Neural progenitor cell (in vitro differentiated cells): Measurements from ENCODE around the gene URGCP. TPM values are rescaled to one million over a fixed set of nuclear protein-coding genes. Genes with fewer than 3 reads are reported as not detected.

Source experiments
- DNase-seq: peaks from one replicate; pipeline ENCODE4 v3.0.0-alpha.2; 2016; ENCODE audit warnings: low spot score
- H2AFZ ChIP-seq: fragments of 200-600 bp; sonication (generic); replicated peaks from 2 replicates; pipeline ENCODE4 v1.6.1; 2016; ENCODE audit warnings: antibody characterized with exemption
- H3F3A ChIP-seq: fragments of 200-600 bp; sonication (generic); 2 replicates; pipeline ENCODE4 v1.6.1; 2016; ENCODE audit warnings: antibody characterized with exemption, low read depth
- H3K27ac ChIP-seq: fragments of 200-600 bp; sonication (generic); 2 replicates; pipeline ENCODE4 v1.5.1; 2016; ENCODE audit warnings: mild to moderate bottlenecking
- H3K27me3 ChIP-seq: fragments of 200-600 bp; sonication (generic); 2 replicates; pipeline ENCODE4 v1.6.1; 2016; ENCODE audit warnings: mild to moderate bottlenecking, moderate library complexity
- H3K36me3 ChIP-seq: fragments of 200-600 bp; sonication (generic); 2 replicates; pipeline ENCODE4 v1.5.1; 2016
- H3K4me1 ChIP-seq: fragments of 200-600 bp; sonication (generic); 2 replicates; pipeline ENCODE4 v1.6.1; 2016; ENCODE audit warnings: mixed run types
- H3K4me2 ChIP-seq: fragments of 200-600 bp; sonication (generic); 2 replicates; pipeline ENCODE4 v1.6.1; 2016
- H3K4me3 ChIP-seq: fragments of 200-600 bp; sonication (generic); 2 replicates; pipeline ENCODE4 v1.5.1; 2016
- H3K79me2 ChIP-seq: fragments of 200-600 bp; sonication (generic); 2 replicates; pipeline ENCODE4 v1.6.1; 2016; ENCODE audit warnings: low read depth
- H3K9ac ChIP-seq: fragments of 200-600 bp; sonication (generic); 2 replicates; pipeline ENCODE4 v1.6.1; 2016
- H3K9me3 ChIP-seq: fragments of 200-600 bp; sonication (generic); 2 replicates; pipeline ENCODE4 v1.5.1; 2016; ENCODE audit warnings: low read depth
- H4K20me1 ChIP-seq: fragments of 200-600 bp; sonication (generic); 2 replicates; pipeline ENCODE4 v1.6.1; 2016; ENCODE audit warnings: low read depth
- H3K27ac Mint-ChIP-seq: 3 replicates; pipeline ENCODE4 v1.8.0; 2021; ENCODE audit warnings: mixed read lengths
- H3K27me3 Mint-ChIP-seq: 2 replicates; pipeline ENCODE4 v1.8.0; 2022; ENCODE audit warnings: low read depth, mild to moderate bottlenecking, inconsistent platforms, moderate library complexity, mixed read lengths; ENCODE audit not compliant: insufficient read depth
- H3K36me3 Mint-ChIP-seq: 3 replicates; pipeline ENCODE4 v1.8.0; 2021; ENCODE audit warnings: mixed read lengths
- H3K4me1 Mint-ChIP-seq: 3 replicates; pipeline ENCODE4 v1.8.0; 2021; ENCODE audit warnings: mixed read lengths
- H3K4me3 Mint-ChIP-seq: 3 replicates; pipeline ENCODE4 v1.8.0; 2021; ENCODE audit warnings: mild to moderate bottlenecking, moderate library complexity, mixed read lengths
- H3K9me3 Mint-ChIP-seq: 3 replicates; pipeline ENCODE4 v1.8.0; 2020; ENCODE audit warnings: mixed read lengths
- CTCF ChIP-seq: fragments of 200-600 bp; sonication (generic); IDR thresholded peaks from 2 replicates; pipeline ENCODE4 v1.5.1; 2017; ENCODE audit warnings: antibody characterized with exemption, mild to moderate bottlenecking
- EZH2 ChIP-seq: fragments of 200-600 bp; sonication (generic); IDR thresholded peaks from 2 replicates; pipeline ENCODE4 v1.6.1; 2017; ENCODE audit warnings: antibody characterized with exemption, mild to moderate bottlenecking, moderate library complexity
- EZH2phosphoT487 ChIP-seq: fragments of 200-600 bp; sonication (generic); IDR thresholded peaks from 2 replicates; pipeline ENCODE4 v1.6.1; 2017; ENCODE audit warnings: antibody characterized with exemption
- total RNA-seq: library from RNA; depleted of rRNA; stranded (reverse); fragments of >200 nt; gene quantifications from 2 replicates; pipeline ENCODE4 v1.2.3, GENCODE V29; 2015; ENCODE audit warnings: low replicate concordance

The URGCP gene
- total RNA-seq, 1 donor from 2014 or later: 9.2 TPM

- no peak overlapping the region for H3K27ac Mint-ChIP-seq
These were observed 20.4 kb upstream of the URGCP start for GRCh38 chr7:43926798-43927123.

GRCh38 chr7:43925984-43926797, 19.8 kb upstream of the URGCP start, which contains the start of gene UBE2D4:
Gene UBE2D4, plus strand, starts transcription at chr7:43926436. Its CDS starts 97 bp downstream, at chr7:43926533.
- Histone ChIP-seq H3K36me3 (no peaks in the 10 kb centered on the region), H3K4me2 (peak within 1 kb of the TSS; percentile 78), H3K27me3 (peaks cover 16% of the 10 kb centered on the region), H3K9ac (no peak within 1 kb of the TSS), H3F3A (peaks cover 14% of the 10 kb centered on the region), H3K79me2 (no peaks in the 10 kb centered on the region), H3K27ac (no peak within 1 kb of the TSS), H4K20me1 (no peaks in the 10 kb centered on the region), H3K4me3 (peak within 1 kb of the TSS; percentile 46), H3K9me3 (no peaks in the 10 kb centered on the region), H3K4me1 (no peaks in the 10 kb centered on the region), H2AFZ (peak within 1 kb of the TSS; percentile 92)
- peak within 1 kb of the TSS; percentile 86 for H3K27ac Mint-ChIP-seq
- peaks cover 2% of the 10 kb centered on the region for H3K27me3 Mint-ChIP-seq
- TF ChIP-seq CTCF (no peak), EZH2phosphoT487 (no peak), EZH2 (peak; percentile 53)
- peaks cover 6% of the 10 kb centered on the region for H3K4me1 Mint-ChIP-seq
- H3K36me3 Mint-ChIP-seq: peaks cover 6% of the 10 kb centered on the region
- H3K4me3 Mint-ChIP-seq: peak within 1 kb of the TSS; percentile 87
- no peaks in the 10 kb centered on the region for H3K9me3 Mint-ChIP-seq
- DNase-seq: peak; percentile 78

More at GRCh38 chr7:43926798-43927123, 20.4 kb upstream of the URGCP start:
- Histone ChIP-seq H3K27ac (no peak overlapping the region), H3K9ac (no peak overlapping the region), H3K79me2 (no peaks in the 10 kb centered on the region), H3K4me1 (no peaks in the 10 kb centered on the region), H2AFZ (peak overlapping the region; percentile 92), H3K4me2 (peak overlapping the region; percentile 78), H3K4me3 (peak overlapping the region; percentile 46), H4K20me1 (no peaks in the 10 kb centered on the region), H3K27me3 (peaks cover 16% of the 10 kb centered on the region), H3K9me3 (no peaks in the 10 kb centered on the region), H3K36me3 (no peaks in the 10 kb centered on the region), H3F3A (peaks cover 14% of the 10 kb centered on the region)
- H3K36me3 Mint-ChIP-seq: peaks cover 6% of the 10 kb centered on the region
- DNase-seq: no peak
- peaks cover 6% of the 10 kb centered on the region for H3K4me1 Mint-ChIP-seq
- no peak for TF ChIP-seq CTCF
- TF ChIP-seq EZH2phosphoT487: no peak
- TF ChIP-seq EZH2: no peak
- peaks cover 2% of the 10 kb centered on the region for H3K27me3 Mint-ChIP-seq
- H3K9me3 Mint-ChIP-seq: no peaks in the 10 kb centered on the region
- H3K4me3 Mint-ChIP-seq: peak overlapping the region; percentile 87

GRCh38 chr7:43922726-43923125, 16.3 kb upstream of the URGCP start:
- Histone ChIP-seq H3K27ac (no peak overlapping the region), H2AFZ (no peak overlapping the region), H3K4me1 (no peaks in the 10 kb centered on the region), H3K9ac (no peak overlapping the region), H3K4me3 (no peak overlapping the region), H3K27me3 (peaks cover 16% of the 10 kb centered on the region), H3F3A (peaks cover 14% of the 10 kb centered on the region), H3K36me3 (no peaks in the 10 kb centered on the region), H3K4me2 (no peak overlapping the region), H3K9me3 (no peaks in the 10 kb centered on the region), H4K20me1 (no peaks in the 10 kb centered on the region), H3K79me2 (no peaks in the 10 kb centered on the region)
- TF ChIP-seq EZH2: no peak
- no peak for TF ChIP-seq EZH2phosphoT487
- TF ChIP-seq CTCF: no peak
- Mint-ChIP-seq H3K27ac (no peak overlapping the region), H3K4me3 (no peak overlapping the region), H3K27me3 (peaks cover 2% of the 10 kb centered on the region), H3K36me3 (peaks cover 3% of the 10 kb centered on the region), H3K9me3 (no peaks in the 10 kb centered on the region), H3K4me1 (peaks cover 6% of the 10 kb centered on the region)
- no peak for DNase-seq
